Superior temporal gyrus (tissue), 1 donor: ENCODE results near the gene MLH1.
A peak's percentile ranks its signal among the peaks of the same experiment; 100 is the strongest.

Experiments
- DNase-seq: peaks from one replicate; pipeline ENCODE4 v3.0.0-alpha.2; 2016; ENCODE audit errors: extremely low spot score

The MLH1 gene

DNA sequence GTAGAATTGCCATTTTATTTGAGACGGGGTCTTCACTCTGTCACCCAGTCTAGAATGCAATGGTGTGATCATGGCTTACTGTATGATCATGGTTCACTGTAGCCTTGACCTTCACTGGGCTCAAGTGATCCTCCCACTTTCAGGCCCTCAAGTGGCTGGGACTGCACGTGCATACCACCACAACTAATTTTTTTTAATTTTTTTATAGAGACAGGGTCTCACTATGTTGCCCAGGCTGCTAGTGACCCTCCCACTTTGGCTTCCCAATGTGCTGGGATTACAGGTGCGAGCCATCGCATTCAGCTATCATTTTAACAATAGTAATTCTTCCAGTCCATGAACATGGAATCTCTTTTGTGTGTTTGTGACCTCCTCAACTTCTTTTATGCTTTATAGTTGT, 12.3 kb upstream of the MLH1 start:
- DNase-seq, result no peak

DNA sequence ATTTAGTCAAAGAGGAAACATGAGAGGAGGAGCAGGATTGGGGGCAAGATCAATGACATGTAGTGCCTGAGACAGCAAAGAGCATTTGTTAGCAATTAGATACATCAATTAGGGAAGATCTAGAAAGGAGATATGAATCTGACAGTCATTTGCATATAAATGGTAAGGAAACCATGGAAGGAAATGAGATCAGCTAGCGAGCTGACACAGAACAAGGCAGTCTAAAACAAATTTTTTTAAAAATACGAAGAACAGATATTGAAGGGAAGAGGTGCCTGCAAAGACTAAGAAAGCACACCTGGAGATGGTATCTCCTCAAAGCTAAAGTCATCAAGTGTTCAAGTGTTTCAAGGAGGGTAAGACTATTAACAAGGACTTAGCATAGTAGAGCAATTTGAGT, 5.0 kb upstream of the MLH1 start:
- no peak for DNase-seq

DNA sequence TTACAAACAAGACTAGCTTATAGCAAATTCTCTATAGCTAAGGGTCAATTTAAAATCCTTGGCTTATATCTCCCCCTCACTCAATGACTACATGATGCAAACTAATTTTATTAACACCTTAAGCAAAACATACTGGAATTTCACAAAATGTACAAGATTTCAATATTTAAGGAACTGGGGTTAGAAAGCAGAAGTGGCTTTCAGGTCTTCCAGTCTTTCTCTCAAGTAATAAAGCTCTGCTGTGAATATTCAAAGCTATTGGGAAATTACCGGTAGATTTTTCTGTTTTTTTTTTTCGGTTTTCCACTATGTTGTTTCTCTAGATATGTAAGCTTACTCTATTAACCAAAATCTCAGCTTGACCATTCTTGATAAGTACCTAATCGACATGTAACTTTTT, 4.3 kb upstream of the MLH1 start:
- DNase-seq, result no peak

DNA sequence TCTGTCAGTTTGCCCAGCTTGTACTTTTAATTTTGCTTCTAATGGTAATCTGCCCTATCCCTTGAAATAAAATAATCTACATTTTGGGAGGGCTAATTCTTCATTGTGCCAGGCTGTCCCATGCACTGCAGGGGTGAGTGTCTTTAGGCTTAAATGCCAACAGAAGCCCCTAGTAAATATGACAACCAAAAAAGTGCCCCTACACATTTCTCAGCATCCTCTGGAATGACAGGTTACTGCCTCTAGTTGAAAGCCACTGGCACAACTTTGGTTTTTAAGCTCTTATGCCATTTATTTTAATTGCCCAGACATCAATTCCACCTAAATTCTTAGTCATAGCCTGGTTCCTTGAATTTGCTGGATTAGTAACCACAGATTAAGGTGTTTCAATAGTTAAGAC, 3.8 kb upstream of the MLH1 start:
- no peak for DNase-seq

DNA sequence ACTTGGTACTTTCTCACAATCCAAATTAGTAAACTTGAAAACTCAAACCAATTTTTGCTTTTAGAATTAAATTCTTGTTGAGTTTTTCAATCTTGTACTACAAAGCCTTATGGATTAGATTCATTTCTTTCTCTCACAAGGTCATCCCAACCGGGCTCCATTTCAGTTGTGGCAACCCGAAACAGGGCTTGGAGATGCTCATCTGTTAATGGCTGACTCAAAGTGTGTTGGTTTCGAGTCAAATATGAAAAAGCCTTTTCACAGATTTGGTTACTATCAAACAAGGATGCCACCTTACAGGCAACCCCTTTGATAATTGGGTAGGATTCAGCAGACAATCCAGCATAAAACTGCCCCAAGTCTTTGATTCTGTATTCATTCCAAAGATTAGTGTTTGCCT, 2.2 kb upstream of the MLH1 start:
- no peak for DNase-seq

DNA sequence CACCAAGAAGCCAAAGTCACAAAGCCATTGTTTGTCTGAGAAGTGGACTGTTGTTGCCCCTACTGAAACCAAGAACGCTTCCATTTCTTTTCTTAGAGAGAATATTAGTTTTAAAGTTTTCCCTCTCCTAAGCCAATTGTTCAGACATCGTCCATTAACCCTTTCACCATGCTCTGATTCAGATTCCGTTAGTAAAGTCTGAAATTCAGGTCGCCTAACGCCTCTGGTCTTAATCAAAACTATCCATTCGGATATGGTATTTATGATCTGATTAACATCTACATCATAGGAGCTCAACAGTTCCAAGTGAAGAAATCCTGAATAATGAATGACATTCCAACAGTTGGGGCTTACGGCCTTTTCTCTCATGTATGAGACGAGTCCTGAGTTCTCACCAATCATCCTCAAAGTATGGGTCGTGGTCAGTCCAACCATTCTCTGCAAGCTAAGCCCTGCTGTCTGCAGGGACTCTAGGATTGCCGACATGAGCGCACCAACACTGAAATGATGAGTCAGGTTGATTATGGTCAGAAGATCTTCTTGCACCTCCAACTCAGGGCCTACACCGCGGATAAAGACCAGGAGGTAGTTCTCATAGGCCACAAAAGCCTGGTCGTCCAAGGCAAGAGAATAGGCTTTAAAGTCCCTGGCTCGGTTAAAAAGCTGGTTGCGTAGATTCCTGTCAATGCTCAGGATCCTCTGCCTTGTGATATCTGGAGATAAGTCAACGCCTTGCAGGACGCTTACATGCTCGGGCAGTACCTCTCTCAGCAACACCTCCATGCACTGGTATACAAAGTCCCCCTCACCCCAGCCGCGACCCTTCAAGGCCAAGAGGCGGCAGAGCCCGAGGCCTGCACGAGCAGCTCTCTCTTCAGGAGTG, 1.2 kb upstream of the MLH1 start:
- DNase-seq, result peak; percentile 51

DNA sequence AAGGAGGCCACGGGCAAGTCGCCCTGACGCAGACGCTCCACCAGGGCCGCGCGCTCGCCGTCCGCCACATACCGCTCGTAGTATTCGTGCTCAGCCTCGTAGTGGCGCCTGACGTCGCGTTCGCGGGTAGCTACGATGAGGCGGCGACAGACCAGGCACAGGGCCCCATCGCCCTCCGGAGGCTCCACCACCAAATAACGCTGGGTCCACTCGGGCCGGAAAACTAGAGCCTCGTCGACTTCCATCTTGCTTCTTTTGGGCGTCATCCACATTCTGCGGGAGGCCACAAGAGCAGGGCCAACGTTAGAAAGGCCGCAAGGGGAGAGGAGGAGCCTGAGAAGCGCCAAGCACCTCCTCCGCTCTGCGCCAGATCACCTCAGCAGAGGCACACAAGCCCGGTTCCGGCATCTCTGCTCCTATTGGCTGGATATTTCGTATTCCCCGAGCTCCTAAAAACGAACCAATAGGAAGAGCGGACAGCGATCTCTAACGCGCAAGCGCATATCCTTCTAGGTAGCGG, 452 bp upstream of the MLH1 start, which contains the start of gene EPM2AIP1:
Gene EPM2AIP1 (minus strand): TSS at position 326 of the 520 bp plus-strand sequence. CDS start 54 bp downstream, at position 272.
- no peak for DNase-seq

DNA sequence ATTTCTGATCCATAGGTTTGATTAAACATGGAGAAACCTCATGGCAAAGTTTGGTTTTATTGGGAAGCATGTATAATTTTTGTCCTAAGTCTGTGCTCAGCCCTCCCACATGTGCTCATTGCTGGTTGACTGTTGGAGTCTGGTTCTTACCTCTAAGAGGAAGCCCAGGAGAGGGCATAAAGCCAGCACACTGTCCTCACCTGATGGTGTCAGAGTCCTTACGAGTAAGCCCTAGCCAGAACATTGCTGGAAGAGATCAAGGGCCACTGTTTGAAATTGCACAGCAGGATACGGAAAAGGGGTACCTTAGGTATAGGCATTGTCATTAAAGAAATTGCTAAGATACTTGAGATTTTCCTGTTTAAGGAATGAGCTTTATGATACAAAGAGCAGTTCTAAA, 21.3 kb downstream of the MLH1 start:
- no peak for DNase-seq

DNA sequence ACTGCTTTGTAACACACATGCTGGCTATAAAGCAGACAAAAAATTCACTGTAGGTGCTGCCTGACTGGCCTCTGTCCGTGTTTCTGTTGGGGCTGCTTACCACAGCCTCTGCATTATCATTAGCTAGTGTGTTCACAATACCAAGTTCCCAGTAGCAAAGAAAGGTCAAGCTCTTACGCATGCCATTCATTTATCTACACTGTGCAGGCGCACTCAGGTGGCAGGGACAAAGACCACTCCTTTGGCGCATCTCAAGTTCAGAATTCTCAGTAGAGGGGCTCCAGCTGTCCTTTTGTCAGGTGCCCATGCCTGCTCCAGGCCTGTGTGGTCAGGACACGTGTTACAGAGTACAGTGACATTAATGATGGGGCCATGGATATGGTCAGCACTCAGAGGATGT, 22.3 kb downstream of the MLH1 start:
- DNase-seq, result no peak

DNA sequence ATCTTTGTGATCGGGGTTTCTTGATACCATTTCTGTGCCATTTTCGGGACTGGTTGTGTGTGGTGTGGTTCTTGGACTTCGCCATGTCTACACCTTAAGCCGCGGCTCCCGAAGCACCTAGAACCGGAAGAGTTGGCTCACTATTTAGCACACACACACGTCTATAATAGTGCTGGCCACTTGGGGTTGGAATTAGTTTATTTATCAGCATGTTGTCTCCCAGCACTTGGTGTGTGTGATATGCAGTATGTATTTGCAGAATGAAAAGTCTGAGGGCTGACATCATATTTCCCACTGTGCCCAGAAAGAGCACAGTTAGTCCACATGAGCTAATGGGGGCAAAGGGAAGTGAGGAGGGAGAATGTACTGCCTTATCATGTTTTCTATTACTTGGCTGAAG, 23.6 kb downstream of the MLH1 start:
- no peak for DNase-seq

DNA sequence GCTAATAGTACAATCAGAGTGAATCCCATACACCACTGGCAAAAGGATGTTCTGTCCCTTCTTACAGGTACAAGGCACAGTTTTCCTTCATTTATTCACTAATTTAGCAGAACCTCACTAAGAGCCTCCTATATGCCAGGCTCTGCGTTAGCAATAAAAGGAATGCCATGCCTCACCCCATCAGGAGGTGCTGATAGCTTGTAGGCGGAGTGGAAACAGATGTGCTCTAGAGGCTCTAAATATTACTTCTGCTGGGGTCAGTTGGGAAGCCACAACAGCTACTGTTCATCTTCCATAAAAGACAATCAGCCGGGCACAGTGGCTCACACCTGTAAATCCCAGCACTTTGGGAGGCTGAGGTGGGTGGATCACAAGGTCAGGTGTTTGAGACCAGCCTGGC, 24.4 kb downstream of the MLH1 start:
- DNase-seq, result no peak

DNA sequence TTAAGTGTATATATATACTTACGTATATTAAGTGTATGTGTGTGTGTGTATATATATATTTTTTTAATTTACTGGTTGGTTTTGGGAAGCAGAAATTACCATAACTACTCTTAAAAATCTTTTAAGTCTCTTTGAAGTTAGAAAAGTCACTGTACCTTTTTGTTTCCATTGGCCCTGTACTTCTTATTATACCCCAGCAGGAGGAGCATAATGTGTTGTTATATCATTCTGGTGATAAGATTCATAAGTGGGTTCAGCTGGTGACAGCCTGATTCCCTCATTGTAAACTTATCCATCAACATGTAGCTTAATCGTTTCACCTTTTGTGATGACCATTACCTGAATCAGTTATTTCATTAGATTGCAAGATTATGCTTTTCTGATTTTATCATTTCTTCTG, 30.8 kb downstream of the MLH1 start:
- no peak for DNase-seq

DNA sequence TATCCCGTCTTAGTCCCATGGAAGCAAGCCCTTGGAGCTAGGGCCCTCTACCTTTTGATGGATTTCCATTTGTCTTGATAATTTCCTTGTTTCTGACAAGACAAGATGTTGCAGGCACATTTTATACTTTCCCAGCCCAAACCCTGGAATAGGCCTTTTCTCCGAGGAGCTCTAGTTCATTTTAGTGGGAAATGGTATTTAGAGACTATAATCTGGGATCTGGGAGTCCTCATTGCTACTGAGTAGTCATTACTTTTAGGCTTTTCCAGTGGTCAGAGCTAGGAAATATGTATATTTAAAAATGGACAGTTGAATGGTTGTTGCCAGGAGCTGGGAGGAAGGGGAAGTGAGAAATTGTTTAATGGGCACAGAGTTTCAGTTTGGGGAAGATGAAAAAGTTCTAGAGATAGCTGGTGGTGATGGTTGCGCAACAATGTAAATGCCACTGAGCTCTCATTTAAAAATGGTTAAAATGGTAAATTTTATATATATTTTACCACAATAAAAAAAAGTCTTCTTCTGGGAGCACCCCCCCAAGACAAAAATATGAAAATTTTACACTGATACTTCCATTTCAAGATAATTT, 31.6 kb downstream of the MLH1 start:
- no peak for DNase-seq

DNA sequence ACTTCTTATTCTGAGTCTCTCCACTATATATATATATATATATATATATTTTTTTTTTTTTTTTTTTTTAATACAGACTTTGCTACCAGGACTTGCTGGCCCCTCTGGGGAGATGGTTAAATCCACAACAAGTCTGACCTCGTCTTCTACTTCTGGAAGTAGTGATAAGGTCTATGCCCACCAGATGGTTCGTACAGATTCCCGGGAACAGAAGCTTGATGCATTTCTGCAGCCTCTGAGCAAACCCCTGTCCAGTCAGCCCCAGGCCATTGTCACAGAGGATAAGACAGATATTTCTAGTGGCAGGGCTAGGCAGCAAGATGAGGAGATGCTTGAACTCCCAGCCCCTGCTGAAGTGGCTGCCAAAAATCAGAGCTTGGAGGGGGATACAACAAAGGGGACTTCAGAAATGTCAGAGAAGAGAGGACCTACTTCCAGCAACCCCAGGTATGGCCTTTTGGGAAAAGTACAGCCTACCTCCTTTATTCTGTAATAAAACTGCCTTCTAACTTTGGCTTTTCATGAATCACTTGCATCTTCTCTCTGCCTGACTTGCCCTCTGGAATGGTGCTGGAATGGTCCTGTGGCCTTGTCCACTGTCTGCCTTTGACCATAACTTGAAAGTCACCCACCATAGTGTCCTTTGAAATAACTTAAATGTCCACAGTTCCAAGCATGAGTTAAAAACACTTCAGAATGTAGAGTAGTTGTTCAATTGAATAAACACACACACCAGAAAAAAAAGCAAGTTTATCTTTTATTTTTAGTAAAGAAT, 32.4 kb downstream of the MLH1 start:
- DNase-seq, result no peak

DNA sequence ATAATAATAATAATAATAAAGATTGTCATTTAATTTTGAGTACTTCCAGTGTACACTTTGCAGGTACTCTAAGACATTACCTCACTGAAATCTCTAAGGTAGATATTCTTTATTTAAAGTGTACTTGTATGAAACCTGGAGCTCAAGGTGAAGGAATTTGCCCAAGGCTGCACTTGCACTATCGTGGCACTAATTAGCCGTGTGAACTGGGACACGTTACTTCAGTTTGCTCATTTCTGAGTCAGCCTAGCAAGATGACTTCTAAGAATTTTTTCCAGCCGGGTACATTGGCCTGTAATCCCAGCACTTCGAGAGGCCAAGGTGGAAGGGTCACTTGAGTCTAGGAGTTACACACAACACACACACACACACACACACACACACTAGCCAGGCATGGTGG, 33.5 kb downstream of the MLH1 start:
- DNase-seq, result no peak

DNA sequence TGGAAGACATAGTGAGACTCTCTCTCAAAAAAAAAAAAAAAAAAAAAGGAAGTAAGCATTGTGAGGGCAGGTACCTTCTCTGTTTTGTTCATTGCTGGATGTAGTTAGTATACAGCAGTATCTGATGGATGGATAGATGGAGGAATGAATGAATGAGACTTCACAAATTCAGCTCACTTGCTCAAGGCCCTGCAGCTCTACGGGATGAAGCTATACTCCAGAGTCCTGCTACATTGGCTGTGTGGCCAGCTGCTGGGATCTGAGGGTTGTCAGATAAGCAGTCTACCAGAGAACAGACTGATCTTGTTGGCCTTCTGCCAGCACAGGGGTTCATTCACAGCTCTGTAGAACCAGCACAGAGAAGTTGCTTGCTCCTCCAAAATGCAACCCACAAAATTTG, 35.0 kb downstream of the MLH1 start:
- peak; percentile 34 for DNase-seq

DNA sequence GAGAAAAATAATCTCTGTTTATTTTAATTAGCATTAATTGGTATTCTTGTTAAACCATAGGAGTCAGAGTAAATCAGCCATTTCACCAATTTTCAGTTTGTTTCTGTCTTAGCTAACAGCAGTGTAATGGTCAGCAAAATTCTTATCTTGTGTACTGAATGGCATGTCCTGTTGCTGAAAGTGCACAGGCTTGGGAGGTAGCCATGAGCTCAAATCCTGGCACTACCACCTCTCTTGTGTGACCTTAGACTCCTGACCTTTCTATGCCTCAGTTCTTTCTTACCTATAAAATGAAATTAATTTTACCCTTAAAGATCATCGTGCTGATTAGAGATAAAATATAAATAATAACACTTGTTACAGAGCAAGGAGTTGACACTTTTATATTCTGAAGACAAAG, 35.8 kb downstream of the MLH1 start:
- DNase-seq, result no peak

DNA sequence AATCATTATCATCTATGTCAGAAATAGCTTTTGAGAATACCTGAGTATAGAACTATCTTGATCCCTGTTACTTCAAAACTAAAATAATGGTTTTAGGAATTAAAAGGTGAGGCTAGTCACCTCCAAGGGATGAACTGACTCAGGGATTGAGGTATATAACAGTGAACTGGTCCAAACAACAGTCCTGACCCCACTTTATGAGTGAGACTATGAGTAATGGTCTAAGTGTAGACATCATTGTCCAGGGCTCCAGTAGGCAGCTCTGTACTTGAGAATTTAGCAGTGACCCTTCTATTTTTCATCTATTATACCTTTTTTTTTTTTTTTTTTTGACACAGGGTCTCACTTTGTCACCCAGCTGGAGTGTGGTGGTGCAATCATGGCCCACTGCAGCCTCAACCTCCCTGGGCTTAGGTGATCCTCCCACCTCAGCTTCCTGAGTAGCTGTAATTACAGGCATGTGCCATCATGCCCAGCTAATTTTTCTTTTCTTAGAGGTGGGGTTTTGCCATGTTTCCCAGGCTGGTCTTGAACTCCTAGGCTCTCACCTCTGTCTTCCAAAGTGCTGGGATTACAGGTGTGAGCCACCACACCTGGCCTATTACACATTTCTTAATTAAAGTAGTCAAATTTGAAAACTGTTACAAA, 36.3 kb downstream of the MLH1 start:
- DNase-seq, result no peak

DNA sequence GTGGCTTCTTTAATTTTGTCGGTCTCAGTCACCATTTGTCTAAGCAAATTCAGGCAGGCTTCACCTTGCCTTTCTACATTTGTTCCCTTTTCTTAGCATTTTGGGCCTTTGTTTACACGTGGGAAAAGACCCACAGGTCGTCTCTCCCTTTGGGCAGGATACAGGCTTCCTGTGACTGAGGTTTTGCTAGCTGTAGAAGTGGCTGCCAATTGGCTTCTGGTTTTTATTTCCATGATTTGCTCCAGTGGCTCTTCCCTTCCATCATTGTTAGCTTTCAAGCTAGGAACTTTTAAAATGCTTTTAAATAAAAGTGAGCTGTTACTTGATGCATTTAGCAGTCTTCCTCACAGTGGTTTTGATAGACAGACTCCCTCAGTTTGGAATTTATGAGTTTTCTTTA, 37.3 kb downstream of the MLH1 start:
- DNase-seq, result no peak

DNA sequence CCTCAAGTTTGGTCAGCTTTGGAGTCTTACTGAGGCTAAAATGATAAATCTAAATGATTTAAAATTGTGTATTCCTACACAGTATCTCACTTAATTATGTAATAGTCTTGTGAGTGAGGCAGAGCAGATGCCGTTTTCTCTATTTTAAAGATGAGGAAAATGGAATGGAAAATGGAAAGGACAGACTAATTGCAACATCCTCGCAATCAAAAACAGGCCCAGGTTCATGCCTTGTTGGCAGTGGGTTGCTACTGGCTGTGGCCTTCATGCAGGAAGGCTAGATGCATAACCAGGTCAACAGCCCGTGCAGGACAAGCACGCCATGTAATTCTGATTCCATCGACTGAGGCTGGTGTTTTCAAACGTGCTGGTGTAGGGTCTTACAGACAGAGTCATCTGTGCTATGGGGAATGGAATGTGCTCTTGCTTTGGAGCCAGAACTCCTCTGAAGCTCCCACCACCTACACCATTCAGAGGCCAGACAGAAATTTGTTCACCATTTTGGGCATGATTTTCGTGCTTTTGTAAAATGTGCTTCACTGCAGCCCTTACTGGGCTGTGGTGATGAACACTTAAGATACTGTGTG, 37.9 kb downstream of the MLH1 start:
- peak; percentile 29 for DNase-seq

DNA sequence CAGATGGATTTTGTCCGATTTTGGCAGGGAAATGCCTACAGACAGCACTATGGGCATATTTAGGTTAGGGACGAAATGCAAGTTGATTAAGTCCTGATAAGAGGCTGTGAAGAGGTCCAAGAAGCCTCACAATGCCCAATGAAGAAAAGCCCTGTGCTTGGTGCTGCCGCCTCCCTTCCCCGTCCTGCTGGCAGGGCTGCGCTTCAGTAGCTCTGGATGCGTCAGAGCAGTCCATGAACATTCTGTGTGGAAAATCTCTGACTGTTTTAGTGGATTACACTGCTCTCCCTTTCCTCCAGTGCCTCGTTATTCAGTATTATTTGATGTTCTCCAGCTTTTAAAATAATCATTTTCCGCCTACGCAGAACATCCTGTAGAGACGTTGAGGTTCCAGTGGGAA, 39.6 kb downstream of the MLH1 start:
- peak; percentile 60 for DNase-seq

DNA sequence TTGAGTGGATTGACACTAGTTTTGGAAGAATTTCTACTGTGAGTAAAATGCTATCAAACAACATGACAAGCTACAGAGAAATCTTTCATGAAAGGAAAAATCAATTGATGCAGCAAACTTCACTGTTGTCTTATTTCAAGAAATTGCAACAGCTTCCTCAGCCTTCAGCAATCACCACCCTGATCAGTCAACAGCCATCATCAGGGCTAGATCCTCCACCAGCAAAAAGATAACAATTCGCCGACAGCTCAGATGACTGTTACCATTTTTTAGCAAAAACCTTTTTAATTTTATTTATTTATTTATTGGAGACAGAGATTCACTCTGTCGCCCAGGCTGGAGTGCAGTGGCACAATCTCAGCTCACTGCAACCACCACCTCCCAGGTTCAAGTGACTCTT, 44.0 kb downstream of the MLH1 start:
- DNase-seq, result no peak
